Endothelial cell of umbilical vein (primary cell): ENCODE measurements around the gene DDIT4.
"Not testable (repeated sequence)": the region's sequence is repeated elsewhere in the genome, so short reads cannot be mapped to it uniquely, and the experiment has no call there.

Source experiments
- JUN ChIP-seq: IDR thresholded peaks from 2 replicates; pipeline ENCODE4 v1.6.1; 2011; ENCODE audit warnings: borderline replicate concordance, low read depth; ENCODE audit not compliant: insufficient read length, insufficient read depth
- MYC ChIP-seq: IDR thresholded peaks from one replicate; pipeline ENCODE4 v1.6.1; 2011; ENCODE audit warnings: mild to moderate bottlenecking, low read depth, low read length
- POLR2A ChIP-seq: IDR thresholded peaks from 2 replicates; pipeline ENCODE4 v1.6.1; 2012; ENCODE audit warnings: low read depth, mild to moderate bottlenecking, control low read depth, low read length
- POLR2AphosphoS5 ChIP-seq: IDR thresholded peaks from 2 replicates; pipeline ENCODE4 v1.6.1; 2012; ENCODE audit warnings: low read depth, mild to moderate bottlenecking, control low read depth, low read length, moderate library complexity; ENCODE audit not compliant: insufficient read depth

- not testable (repeated sequence) for TF ChIP-seq POLR2AphosphoS5, MYC, POLR2A, JUN
Measured at GRCh38 chr10:72268475-72269200, 5.1 kb upstream of the DDIT4 start.
